Activated CD8-positive, alpha-beta memory T cell treated with anti-CD3 and anti-CD28 coated beads for 4 hours (primary cell): ENCODE data around the gene RAB11FIP5.
"Not testable (repeated sequence)": the region's sequence is repeated elsewhere in the genome, so short reads cannot be mapped to it uniquely, and the experiment has no call there.

Source experiments
- DNase-seq, 2 donors: peaks; one replicate each; pipeline ENCODE4 v3.0.0-alpha.2; 2020; ENCODE audit warnings: low read depth in 2 of 2

RAB11FIP5 gene

GRCh38 chr2:73070643-73071359, 41.9 kb downstream of the RAB11FIP5 start:
- DNase-seq: peak in 1 of 2 donors; percentile 6

DNA sequence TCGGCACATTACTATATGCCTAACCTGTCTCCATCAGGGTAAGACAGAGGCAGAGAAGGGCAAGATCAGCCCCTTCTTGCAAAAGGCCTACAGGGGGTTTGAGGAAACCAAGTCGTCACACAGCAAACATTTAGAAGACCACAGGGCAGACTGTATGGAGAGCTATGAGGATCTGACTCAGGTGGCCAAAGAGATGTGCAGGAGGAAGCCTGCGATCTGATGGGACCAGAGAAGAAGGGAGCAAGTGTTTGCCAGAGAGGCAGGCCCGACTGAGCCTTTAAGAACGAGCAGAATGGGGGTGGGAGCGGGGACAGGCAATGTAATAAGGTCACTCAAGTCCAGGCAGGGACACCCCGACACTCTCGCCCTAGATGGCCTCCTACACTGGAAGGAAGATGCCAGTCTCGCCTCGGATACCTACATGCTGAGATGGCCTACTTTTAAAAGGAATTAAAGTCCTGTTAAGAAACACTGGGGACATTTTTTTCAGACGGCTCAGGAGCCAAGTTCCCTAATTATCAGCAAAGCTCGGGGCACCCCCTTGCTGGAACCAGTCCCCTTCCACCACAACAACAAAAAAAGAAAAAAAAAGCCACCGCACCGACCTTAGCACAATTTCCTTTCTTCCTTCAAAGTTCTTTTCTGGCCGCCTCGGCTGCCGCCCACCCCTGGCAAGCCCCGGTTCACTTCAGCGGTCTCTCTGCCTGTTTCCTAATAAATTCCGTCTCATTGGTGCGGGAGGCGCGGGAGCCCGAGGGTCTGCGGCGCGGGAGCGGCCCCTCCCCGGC, 42.7 kb downstream of the RAB11FIP5 start:
- no peak for DNase-seq

- no peak for DNase-seq
Observed at GRCh38 chr2:73069041-73069854, 43.5 kb downstream of the RAB11FIP5 start.

DNA sequence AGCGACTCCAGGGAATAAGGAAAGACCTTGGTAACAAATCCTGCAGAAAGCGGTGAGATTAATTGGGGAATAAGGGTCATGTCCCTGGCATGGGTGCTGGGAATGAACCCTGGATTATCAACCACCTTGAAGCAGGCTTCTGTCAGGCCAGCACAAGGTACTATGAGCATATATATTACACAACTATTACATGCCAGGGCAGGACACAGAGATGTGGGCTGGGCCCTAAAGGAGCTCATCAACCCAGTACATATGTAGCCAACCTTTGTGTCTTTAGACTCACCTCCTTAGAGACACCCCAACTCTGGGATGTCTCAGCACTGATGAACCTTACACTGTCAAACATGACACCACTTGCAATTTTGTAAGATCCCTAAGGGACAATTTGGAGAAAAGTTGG, 44.6 kb downstream of the RAB11FIP5 start:
- DNase-seq: no peak

- DNase-seq: no peak
Observed at GRCh38 chr2:73067043-73067442, 45.7 kb downstream of the RAB11FIP5 start.

DNA sequence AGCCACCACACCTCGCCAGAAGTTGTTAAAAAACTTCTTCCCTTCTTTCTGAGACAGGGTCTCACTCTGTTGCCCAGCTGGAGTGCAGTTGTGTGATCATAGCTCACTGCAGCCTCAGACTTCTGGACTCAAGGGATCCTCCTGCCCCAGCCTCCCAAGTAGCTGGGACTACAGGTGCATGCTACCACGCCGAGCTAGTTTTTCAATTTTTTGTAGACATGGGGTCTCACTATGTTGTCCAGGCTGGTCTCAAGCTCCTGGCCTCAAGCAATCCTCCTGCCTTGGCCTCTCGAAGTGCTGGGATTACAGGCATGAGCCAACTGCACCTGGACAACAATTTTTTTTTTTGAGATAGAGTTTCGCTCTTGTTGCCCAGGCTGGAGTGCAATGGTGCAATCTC, 47.7 kb downstream of the RAB11FIP5 start:
- DNase-seq: not testable (repeated sequence)

DNA sequence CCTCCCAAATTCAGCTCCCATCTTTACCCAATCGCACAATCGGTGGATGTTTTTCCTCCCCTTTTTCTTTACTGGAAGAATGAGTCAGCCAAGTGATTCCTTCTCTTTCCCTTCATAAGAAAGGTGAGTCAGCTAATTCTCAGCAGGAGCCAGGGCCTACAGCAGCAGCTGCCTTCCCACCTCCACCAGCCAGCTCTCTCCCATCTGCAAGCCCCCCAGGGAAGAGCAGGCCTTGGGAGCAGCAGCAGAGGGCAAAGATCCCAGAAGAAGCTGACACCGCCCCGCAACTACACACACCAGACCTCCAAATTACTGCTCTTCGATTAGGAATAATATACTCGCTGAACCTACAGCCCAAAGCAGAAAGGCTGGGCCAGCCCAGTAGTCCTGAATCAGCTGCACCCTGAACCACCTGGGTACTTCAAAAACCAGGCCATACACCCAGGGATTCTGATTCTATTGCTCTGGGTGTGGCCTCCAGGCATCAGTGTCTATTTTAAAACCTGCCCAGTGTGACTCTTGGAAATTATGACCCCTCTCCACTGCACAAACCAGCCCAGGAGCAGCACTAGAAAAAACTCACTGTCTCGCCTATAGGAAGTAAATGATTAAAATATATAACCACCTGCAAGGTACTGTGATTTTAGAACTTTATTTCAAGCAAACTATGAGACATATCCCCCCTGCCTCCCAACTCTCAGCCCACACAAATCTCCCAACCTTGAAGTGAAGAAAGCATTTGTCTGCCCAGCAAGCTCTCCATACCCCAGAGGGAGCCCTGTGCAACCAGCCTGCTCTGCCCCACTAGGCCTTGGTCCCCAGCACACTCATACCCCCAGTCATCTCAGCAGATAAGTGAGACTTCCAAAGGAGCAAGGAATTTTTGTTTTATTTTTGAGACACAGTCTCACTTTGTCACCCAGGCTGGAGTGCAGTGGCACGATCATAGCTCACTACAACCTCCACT, 48.6 kb downstream of the RAB11FIP5 start:
- DNase-seq: no peak

DNA sequence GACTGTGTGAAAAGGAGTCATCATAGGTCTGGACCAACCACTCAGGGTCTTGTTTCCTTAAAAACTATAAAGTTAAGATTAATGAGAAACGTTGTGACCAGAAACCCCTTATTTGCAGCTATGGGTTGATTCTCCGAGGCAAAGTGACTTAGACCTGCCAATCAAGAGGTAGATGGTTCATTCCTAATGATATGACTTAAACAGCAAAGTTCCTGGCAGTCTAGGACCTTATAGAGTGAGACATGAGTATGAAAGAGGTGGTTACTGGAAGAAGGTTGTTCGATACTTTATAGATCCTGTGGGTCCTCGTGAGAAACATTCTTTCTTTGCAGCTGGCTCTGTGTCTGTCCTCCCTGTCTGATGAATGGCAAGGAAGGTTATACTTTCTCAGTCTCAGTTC, 49.3 kb downstream of the RAB11FIP5 start:
- DNase-seq: no peak

DNA sequence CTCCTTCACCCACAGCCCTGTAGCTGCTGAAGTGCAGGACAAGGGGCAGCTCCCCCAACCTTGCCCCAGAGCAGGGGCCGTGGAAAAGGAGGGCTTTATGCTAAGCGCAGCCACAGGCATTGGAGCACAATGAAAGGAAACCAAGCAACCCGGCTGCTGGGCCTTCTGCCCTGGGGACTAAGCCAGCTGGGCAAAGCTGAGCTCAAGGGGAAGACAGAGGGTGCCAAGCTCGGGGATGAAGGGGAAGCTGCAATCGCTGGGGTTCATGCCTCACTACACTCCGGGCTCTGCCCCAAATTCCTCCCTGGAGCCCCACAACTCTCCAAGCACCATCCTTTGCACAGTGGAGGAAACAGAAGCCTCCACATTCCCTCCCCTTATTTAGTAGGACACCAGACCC, 53.6 kb downstream of the RAB11FIP5 start:
- no peak for DNase-seq

DNA sequence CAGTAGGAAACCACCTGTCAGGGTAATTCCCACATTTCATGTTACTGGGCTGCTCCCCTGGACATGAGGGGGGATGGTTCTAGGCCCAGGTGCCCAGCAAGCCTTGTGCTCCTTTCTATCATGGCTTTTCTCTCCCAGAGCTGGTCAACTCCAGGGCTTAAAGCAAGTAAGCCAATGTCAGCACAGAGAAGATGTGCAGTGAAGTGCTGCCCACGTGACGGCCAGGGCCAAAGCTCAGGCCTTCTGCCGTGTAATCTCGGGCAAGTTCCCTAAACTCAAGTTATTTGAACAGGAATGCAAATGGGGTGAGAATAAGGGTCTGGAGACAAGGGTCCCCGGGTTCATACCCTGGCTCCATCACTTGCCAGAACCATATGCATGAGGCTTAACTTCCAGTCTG, 57.8 kb downstream of the RAB11FIP5 start:
- DNase-seq: no peak

GRCh38 chr2:73053316-73054114, 59.2 kb downstream of the RAB11FIP5 start:
- DNase-seq: no peak

DNA sequence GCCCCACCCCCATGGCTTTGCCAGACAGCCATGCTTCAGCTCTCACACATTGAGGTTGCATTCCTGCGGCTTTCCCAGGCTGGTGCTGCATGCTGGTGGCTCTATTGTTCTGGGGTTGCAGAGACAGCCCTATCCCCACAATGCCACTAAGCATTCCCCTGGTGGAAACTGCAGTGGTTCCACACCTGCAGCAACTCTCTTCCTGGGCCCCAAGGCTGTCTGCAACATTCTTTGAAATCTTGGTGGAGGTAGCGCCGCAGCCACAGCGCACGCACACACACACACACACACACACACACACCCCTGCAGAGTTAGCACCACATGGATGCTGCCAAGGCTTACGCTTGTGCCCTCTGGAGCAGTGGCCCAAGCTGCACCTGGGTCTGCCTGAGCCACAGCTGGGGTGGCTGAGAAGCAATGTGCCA, 62.6 kb downstream of the RAB11FIP5 start:
- no peak for DNase-seq

GRCh38 chr2:73043929-73044832, 68.6 kb downstream of the RAB11FIP5 start:
- DNase-seq: no peak

GRCh38 chr2:73043276-73043675, 69.5 kb downstream of the RAB11FIP5 start:
- no peak for DNase-seq

- DNase-seq: no peak
Observed at GRCh38 chr2:73037947-73038585, 74.7 kb downstream of the RAB11FIP5 start.

DNA sequence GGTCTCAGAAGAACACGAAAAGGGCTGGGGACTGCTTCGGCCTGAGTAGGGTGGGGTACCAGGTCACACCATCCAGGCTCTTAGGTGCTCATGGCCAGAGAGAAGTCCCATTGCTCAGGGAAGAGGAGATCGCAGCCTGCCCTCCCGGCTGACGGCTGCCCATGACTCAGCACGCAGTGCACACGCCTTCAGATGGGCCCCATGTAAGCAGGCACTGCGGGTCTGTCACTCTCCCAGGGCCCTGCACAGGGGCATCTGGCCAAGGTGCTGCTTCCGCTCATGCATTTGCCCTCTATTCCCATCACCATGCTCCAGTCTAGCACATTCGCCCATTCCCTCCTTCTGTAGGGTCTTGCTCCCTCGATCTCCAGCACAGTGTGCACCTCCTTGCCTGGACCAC, 76.0 kb downstream of the RAB11FIP5 start:
- no peak for DNase-seq

DNA sequence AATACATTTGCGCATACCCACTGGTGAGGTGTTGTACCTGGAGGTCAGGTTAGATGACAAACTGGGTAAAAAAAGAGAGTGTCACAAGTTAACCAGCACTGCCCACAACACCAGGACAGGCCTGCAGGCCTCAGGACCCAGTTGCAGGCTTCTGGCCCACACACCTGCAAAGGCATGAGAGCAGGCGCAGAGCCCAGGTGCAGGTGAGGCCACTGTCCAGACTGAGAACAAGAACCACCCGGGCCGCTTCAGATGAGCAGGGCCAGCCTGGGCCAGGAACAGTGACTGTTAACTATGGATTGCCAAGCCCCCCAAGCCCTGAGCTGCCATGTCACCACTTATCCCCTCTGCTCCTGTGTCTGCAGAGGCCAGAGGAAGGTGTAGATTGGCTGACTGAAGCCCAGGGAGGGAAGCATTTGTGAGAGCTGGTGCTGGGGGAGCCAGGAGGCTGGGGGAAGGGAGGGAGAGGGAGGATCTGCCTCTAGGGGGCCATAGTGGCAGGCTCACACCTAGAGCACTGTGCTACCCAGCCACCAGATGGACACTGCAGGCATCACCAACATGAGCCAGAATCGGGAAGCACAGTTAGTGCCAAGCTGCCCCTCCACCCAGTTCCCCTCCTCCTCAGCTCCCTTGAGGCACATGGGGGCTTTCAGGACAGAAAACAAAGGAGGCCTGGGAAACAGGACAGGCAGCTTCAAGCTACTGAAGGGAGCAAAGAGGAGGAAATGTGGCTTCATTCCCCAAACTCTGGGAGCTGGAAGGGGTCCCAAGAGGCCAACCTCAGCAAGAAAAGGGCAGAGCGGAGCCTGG, 76.6 kb downstream of the RAB11FIP5 start:
- DNase-seq: no peak
